CD14-positive monocyte (primary cell): ENCODE measurements around the gene LBX1. TPM values are rescaled to one million over a fixed set of nuclear protein-coding genes. Genes with fewer than 3 reads are reported as not detected.
A peak's percentile ranks its signal among the peaks of the same experiment; 100 is the strongest.

Experiments
- DNase-seq, 3 donors: peaks; one replicate each; pipeline ENCODE4 v3.0.0-alpha.2; 2011 to 2022
- H2AFZ ChIP-seq: 2 replicates; pipeline ENCODE4 v1.6.0; 2012; ENCODE audit warnings: mild to moderate bottlenecking, low read depth, low read length, inconsistent platforms; ENCODE audit not compliant: insufficient read depth, poor library complexity, severe bottlenecking
- H3K27ac ChIP-seq, 2 donors: 1 replicate in 1 of 2; 2 replicates in 1 of 2; pipeline ENCODE4 v1.5.1; 2012 to 2013; ENCODE audit warnings: low read length in 2 of 2, control low read depth in 1 of 2, inconsistent platforms in 1 of 2, low read depth in 1 of 2, mild to moderate bottlenecking in 1 of 2
- H3K27me3 ChIP-seq, 2 donors: one replicate each; pipeline versions ENCODE4 v1.6.0 to v1.6.1; 2011 to 2013; ENCODE audit warnings: low read length in 2 of 2; ENCODE audit not compliant: control insufficient read depth in 2 of 2, insufficient read depth in 2 of 2
- H3K36me3 ChIP-seq, 2 donors: replicated peaks in 1 of 2; 1 replicate in 1 of 2; 2 replicates in 1 of 2; pipeline versions ENCODE4 v1.5.1 to v1.6.1; 2012 to 2013; ENCODE audit warnings: low read length in 2 of 2, control low read depth in 1 of 2, inconsistent platforms in 1 of 2, mild to moderate bottlenecking in 1 of 2; ENCODE audit not compliant: insufficient read depth in 2 of 2, control insufficient read depth in 1 of 2
- H3K4me1 ChIP-seq, 2 donors: 1 replicate in 1 of 2; 2 replicates in 1 of 2; pipeline versions ENCODE4 v1.5.1 to v1.6.1; 2012 to 2013; ENCODE audit warnings: low read length in 2 of 2, control low read depth in 1 of 2, inconsistent platforms in 1 of 2, mild to moderate bottlenecking in 1 of 2, moderate library complexity in 1 of 2; ENCODE audit not compliant: insufficient read depth in 2 of 2, control insufficient read depth in 1 of 2
- H3K4me2 ChIP-seq: replicated peaks from 2 replicates; pipeline ENCODE3; 2012; ENCODE audit warnings: low read length, moderate library complexity, mild to moderate bottlenecking; ENCODE audit not compliant: poor library complexity, severe bottlenecking; ENCODE audit errors: extremely low read depth
- H3K4me3 ChIP-seq, 3 experiments: fragments of 200-600 bp in 1 of 3; sonication (generic) in 1 of 3; replicated peaks in 1 of 3; 1 replicate in 2 of 3; 2 replicates in 1 of 3; pipeline ENCODE4 v1.5.1; 2011 to 2013; ENCODE audit warnings: low read length in 3 of 3, mild to moderate bottlenecking in 3 of 3, control low read depth in 2 of 3, low read depth in 2 of 3, inconsistent platforms in 1 of 3, moderate library complexity in 1 of 3
- H3K79me2 ChIP-seq: 2 replicates; pipeline ENCODE4 v1.6.0; 2012; ENCODE audit warnings: mild to moderate bottlenecking, control low read depth, inconsistent platforms, low read length, moderate library complexity; ENCODE audit not compliant: insufficient read depth
- H3K9ac ChIP-seq: 2 replicates; pipeline ENCODE4 v1.6.0; 2017; ENCODE audit warnings: low read length, mild to moderate bottlenecking; ENCODE audit not compliant: insufficient read depth, poor library complexity, severe bottlenecking
- H3K9me3 ChIP-seq, 2 donors: replicated peaks in 1 of 2; 1 replicate in 1 of 2; 2 replicates in 1 of 2; pipeline versions ENCODE4 v1.5.1 to v1.6.1; 2012 to 2013; ENCODE audit warnings: low read length in 2 of 2, control low read depth in 1 of 2; ENCODE audit not compliant: control insufficient read depth in 1 of 2, insufficient read depth in 1 of 2
- H4K20me1 ChIP-seq: 2 replicates; pipeline ENCODE4 v1.6.0; 2012; ENCODE audit warnings: mild to moderate bottlenecking, low read length, control low read depth, moderate library complexity; ENCODE audit not compliant: insufficient read depth
- H3K27ac Mint-ChIP-seq, 7 donors: one replicate each; pipeline ENCODE4 v1.8.0; 2020; ENCODE audit warnings: mild to moderate bottlenecking in 7 of 7, mixed read lengths in 7 of 7, moderate library complexity in 6 of 7, inconsistent platforms in 2 of 7
- H3K27me3 Mint-ChIP-seq, 3 donors: one replicate each; pipeline ENCODE4 v1.8.0; 2021 to 2022; ENCODE audit warnings: low read depth in 3 of 3, mild to moderate bottlenecking in 3 of 3, mixed read lengths in 3 of 3, moderate library complexity in 3 of 3, inconsistent platforms in 1 of 3
- H3K36me3 Mint-ChIP-seq, 2 donors: one replicate each; pipeline ENCODE4 v1.8.0; 2020; ENCODE audit warnings: mixed read lengths in 2 of 2, inconsistent platforms in 1 of 2, mild to moderate bottlenecking in 1 of 2
- H3K4me1 Mint-ChIP-seq: one replicate; pipeline ENCODE4 v1.8.0; 2020; ENCODE audit warnings: mild to moderate bottlenecking, mixed read lengths
- H3K4me3 Mint-ChIP-seq, 2 donors: one replicate each; pipeline ENCODE4 v1.8.0; 2020; ENCODE audit warnings: mild to moderate bottlenecking in 2 of 2, mixed read lengths in 2 of 2, moderate library complexity in 1 of 2
- H3K9me3 Mint-ChIP-seq, 7 donors: one replicate each; pipeline ENCODE4 v1.8.0; 2020 to 2022; ENCODE audit warnings: mixed read lengths in 7 of 7, mild to moderate bottlenecking in 6 of 7, moderate library complexity in 6 of 7, inconsistent platforms in 2 of 7
- CTCF ChIP-seq: fragments of 200-600 bp; IDR thresholded peaks from one replicate; pipeline ENCODE4 v1.8.0; 2022; ENCODE audit warnings: antibody characterized with exemption, mild to moderate bottlenecking
- WGBS: methylation state at CpG from one replicate; pipeline ENCODE4 v1.1.5; 2013; ENCODE audit warnings: missing lambda C conversion rate; ENCODE audit not compliant: insufficient coverage; 5-methylcytosine and 5-hydroxymethylcytosine counted together
- intact Hi-C, 2 donors: fragments of 100-400 bp; cut with micrococcal nuclease; formaldehyde crosslinking; loops; one replicate each; pipeline versions ENCODE4 v1.15.0 to v1.15.1; 2023
- polyA plus RNA-seq, 3 donors: library from polyadenylated mRNA; depleted of rRNA in 1 of 3; unstranded in 2 of 3; stranded (reverse) in 1 of 3; fragments of 300-500 nt in 2 of 3; fragments of >200 nt in 1 of 3; fragmentation: Illumina TruSeq in 2 of 3; gene quantifications; 1 replicate in 2 of 3; 2 replicates in 1 of 3; pipeline ENCODE4 v1.2.3, GENCODE V29; 2012 to 2021

The LBX1 gene
- polyA plus RNA-seq, 3 donors: not detected

DNA sequence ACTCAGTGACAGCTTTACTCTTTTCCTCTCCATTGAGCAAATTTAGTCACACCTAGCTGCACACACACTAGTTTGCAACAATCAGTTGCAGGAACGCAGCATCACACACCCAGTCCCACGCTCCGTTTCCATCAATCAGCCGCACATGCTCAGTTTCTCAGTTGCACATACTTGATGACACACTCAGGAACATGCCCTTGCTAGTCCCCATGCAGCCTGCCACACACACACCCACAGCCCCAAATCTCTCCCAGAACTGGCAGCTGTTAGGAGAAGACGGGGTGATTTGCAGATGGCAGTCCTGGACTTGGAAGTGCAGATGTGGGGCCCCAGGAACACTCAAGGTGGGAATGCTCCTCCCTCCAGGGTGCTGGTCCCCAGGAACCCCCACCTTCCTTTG, 7.7 kb downstream of the LBX1 start:
- H3K27me3 ChIP-seq: peaks cover 83 to 95% of the 10 kb centered on the region in 2 donors
- no peak for DNase-seq
- no peak overlapping the region for H3K27ac ChIP-seq
- H3K4me1 ChIP-seq: peaks cover 15 to 22% of the 10 kb centered on the region in 2 donors
- WGBS: 16% methylated on average over 5 of the region's 5 CpGs
- intact Hi-C loops: no loop called here
- peaks cover 2 to 64% of the 10 kb centered on the region in 2 donors for H3K9me3 ChIP-seq
- Mint-ChIP-seq H3K4me3 (peak overlapping the region in 1 of 2 donors; percentile 78), H3K9me3 (peaks cover 0 to 40% (median 16%) of the 10 kb centered on the region in 7 donors), H3K36me3 (peaks cover 6 to 12% of the 10 kb centered on the region in 2 donors), H3K4me1 (peaks cover 34% of the 10 kb centered on the region), H3K27ac (no peak overlapping the region), H3K27me3 (peaks cover 94 to 98% (median 95%) of the 10 kb centered on the region in 3 donors)
- H3K4me3 ChIP-seq: no peak overlapping the region
- no peaks in the 10 kb centered on the region for H4K20me1 ChIP-seq
- no peak overlapping the region for H3K4me2 ChIP-seq
- TF ChIP-seq CTCF: no peak
- H3K36me3 ChIP-seq: no peaks in the 10 kb centered on the region
- H3K79me2 ChIP-seq: no peaks in the 10 kb centered on the region
- H3K9ac ChIP-seq: no peak overlapping the region
- no peak overlapping the region for H2AFZ ChIP-seq

- H3K9me3 ChIP-seq: peaks cover 2 to 72% of the 10 kb centered on the region in 2 donors
- no peak for DNase-seq
- H3K27ac ChIP-seq: no peak overlapping the region
- Mint-ChIP-seq H3K4me3 (peak overlapping the region in 1 of 2 donors; percentile 78), H3K36me3 (peaks cover 4 to 9% of the 10 kb centered on the region in 2 donors), H3K4me1 (peaks cover 27% of the 10 kb centered on the region), H3K27me3 (peaks cover 94 to 98% (median 95%) of the 10 kb centered on the region in 3 donors), H3K27ac (no peak overlapping the region), H3K9me3 (peaks cover 0 to 30% (median 12%) of the 10 kb centered on the region in 7 donors)
- no peaks in the 10 kb centered on the region for H4K20me1 ChIP-seq
- H3K4me1 ChIP-seq: peaks cover 12 to 20% of the 10 kb centered on the region in 2 donors
- H3K36me3 ChIP-seq: no peaks in the 10 kb centered on the region
- no peak overlapping the region for H3K9ac ChIP-seq
- no peaks in the 10 kb centered on the region for H3K79me2 ChIP-seq
- intact Hi-C loops: loop anchor here (10.0 kb wide), 2 partner anchors 225 to 555 kb away; partner anchors contain the start of gene FGF8 (in 1 of the 2)
- no peak overlapping the region for H2AFZ ChIP-seq
- WGBS: 78% methylated on average over 1 of the region's 3 CpGs
- no peak overlapping the region for H3K4me3 ChIP-seq
- H3K27me3 ChIP-seq: peaks cover 83 to 95% of the 10 kb centered on the region in 2 donors
- H3K4me2 ChIP-seq: no peak overlapping the region
- TF ChIP-seq CTCF: no peak
Measured at GRCh38 chr10:101219946-101220451, 9.3 kb downstream of the LBX1 start.
